AG10803 (cell line): ENCODE data around the gene PPP1R3G.
A peak's percentile ranks its signal among the peaks of the same experiment; 100 is the strongest.

Experiments
- DNase-seq: peaks from one replicate; pipeline ENCODE4 v3.0.0; 2010; ENCODE audit warnings: low read depth
- H3K4me3 ChIP-seq: 2 replicates; pipeline ENCODE4 v1.5.1; 2011; ENCODE audit warnings: mild to moderate bottlenecking, low read length, control low read depth
- TF ChIP-seq, protein P1 (sequence below): conservative IDR thresholded peaks from 2 replicates; pipeline ENCODE4 v1.5.1; 2011; ENCODE audit warnings: mild to moderate bottlenecking, low read length, control low read depth, inconsistent platforms

Gene PPP1R3G

GRCh38 chr6:5123296-5124143 lies 38.4 kb downstream of the PPP1R3G start:
- TF ChIP-seq, protein P1, sequence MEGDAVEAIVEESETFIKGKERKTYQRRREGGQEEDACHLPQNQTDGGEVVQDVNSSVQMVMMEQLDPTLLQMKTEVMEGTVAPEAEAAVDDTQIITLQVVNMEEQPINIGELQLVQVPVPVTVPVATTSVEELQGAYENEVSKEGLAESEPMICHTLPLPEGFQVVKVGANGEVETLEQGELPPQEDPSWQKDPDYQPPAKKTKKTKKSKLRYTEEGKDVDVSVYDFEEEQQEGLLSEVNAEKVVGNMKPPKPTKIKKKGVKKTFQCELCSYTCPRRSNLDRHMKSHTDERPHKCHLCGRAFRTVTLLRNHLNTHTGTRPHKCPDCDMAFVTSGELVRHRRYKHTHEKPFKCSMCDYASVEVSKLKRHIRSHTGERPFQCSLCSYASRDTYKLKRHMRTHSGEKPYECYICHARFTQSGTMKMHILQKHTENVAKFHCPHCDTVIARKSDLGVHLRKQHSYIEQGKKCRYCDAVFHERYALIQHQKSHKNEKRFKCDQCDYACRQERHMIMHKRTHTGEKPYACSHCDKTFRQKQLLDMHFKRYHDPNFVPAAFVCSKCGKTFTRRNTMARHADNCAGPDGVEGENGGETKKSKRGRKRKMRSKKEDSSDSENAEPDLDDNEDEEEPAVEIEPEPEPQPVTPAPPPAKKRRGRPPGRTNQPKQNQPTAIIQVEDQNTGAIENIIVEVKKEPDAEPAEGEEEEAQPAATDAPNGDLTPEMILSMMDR, result no peak
- H3K4me3 ChIP-seq, result no peak overlapping the region
- no peak for DNase-seq

- TF ChIP-seq, protein P1, result no peak
- no peak overlapping the region for H3K4me3 ChIP-seq
- no peak for DNase-seq
These were observed 39.4 kb downstream of the PPP1R3G start for GRCh38 chr6:5124526-5124925.

DNA sequence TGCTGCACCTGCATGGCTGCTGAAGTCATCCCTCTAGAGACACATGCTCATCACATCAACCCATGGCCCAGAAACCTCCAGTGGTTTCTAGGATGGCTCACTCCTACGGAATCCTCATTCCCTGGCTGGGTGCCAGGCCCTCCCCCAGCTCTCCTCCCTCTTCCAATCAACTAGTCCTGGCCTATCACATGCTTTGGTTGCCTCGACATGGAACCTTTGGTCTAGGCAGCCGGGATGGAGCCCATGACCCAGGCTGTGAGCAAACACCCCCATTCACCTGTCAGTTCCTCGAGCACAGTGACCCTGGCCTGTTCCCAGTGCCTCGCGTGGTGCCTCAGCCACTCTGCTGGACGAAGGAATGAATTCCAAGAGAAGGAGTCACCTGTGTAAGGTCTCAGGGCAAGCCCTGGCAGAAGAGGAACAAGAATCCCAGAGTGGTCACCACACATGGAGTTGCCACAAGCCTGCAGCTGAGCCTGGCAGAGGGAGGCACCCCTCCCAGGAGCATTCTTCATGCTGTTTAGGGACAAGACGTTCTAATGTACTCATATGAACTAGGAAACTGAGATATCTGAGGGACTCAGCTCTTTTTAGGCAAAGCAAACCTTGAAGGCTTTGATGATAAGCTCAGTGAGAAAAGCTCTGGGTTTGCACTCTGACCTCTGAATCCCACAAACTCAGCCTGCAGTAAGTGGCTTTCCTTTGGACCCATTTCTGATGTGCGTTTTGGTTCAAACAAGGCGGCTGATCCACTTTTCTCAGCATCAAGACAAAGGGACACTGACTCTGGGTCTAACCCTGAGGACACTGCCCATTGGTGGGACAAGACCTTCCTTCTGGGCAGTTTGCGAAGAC lies 40.2 kb downstream of the PPP1R3G start:
- DNase-seq, result peak; percentile 43
- TF ChIP-seq, protein P1, result no peak
- no peak overlapping the region for H3K4me3 ChIP-seq

DNA sequence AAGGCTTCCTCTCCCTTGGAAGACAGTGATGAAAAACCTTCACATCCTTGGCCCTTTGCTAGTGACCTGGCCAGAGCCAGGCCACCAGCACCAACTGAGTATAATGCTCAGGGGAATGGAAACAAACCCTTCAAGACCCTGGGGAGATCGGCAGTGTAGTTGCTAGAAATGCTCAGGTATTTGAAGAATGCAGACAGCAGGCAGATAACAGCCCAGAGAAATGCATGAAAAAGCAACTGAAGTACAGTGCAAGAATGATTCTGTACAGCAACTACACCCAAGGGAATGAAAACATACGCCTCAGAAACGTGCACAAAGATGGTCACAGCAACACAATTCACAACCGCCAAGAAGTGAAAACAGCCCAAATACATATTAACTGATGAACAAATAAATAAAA lies 41.1 kb downstream of the PPP1R3G start:
- TF ChIP-seq, protein P1, result no peak
- H3K4me3 ChIP-seq, result no peak overlapping the region
- peak; percentile 59 for DNase-seq

DNA sequence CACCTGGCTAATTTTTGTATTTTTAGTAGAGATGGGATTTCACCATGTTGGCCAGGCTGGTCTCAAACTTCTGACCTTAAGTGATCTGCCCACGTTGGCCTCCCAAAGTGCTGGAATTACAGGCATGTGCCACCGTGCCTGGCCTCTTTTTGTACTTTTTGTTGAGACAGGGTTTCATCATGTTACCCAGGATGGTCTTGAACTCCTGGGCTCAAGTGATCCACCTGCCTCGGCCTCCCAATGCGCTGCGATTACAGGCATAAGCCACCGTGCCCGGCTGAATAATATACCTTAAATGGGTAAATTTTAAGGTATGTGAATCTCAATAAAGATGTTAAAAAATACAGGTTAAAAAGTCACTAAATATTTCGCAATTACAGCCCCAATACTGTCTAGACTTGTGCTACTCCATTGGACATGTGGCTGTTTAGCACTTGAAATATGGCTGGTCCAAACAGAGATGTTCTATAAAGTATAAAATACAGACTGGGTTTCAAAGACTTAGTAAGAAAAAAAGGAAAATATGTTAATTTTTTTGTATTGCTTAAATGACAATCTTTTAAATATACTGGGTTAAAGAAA lies 42.1 kb downstream of the PPP1R3G start:
- no peak for DNase-seq
- H3K4me3 ChIP-seq, result no peak overlapping the region
- TF ChIP-seq, protein P1, result no peak

GRCh38 chr6:5128351-5128750 lies 43.2 kb downstream of the PPP1R3G start:
- TF ChIP-seq, protein P1, result no peak
- no peak for DNase-seq
- no peak overlapping the region for H3K4me3 ChIP-seq
